Lower lobe of right lung (tissue), 2 donors: ENCODE measurements around the gene SPARCL1. TPM values are rescaled to one million over a fixed set of nuclear protein-coding genes. Genes with fewer than 3 reads are reported as not detected.

Experiments used
- ATAC-seq, 2 donors: fragments of 200-7000 bp; cut with Tn5 transposase; one replicate each; pipeline ENCODE4 v1.9.1; 2020 to 2022; ENCODE audit warnings: mild to moderate bottlenecking in 2 of 2, moderate library complexity in 2 of 2
- DNase-seq: peaks from one replicate; pipeline ENCODE4 v3.0.0-alpha.2; 2020
- H3K27ac ChIP-seq: fragments of 200-600 bp; one replicate; pipeline ENCODE4 v1.8.0; 2022
- H3K27me3 ChIP-seq: fragments of 200-600 bp; one replicate; pipeline ENCODE4 v1.8.0; 2022; ENCODE audit warnings: low read depth
- H3K36me3 ChIP-seq: fragments of 200-600 bp; one replicate; pipeline ENCODE4 v1.8.0; 2022; ENCODE audit warnings: mild to moderate bottlenecking
- H3K4me1 ChIP-seq: fragments of 200-600 bp; one replicate; pipeline ENCODE4 v1.8.0; 2022
- H3K4me3 ChIP-seq: fragments of 200-600 bp; one replicate; pipeline ENCODE4 v1.8.0; 2022; ENCODE audit warnings: mild to moderate bottlenecking
- H3K9me3 ChIP-seq: fragments of 200-600 bp; one replicate; pipeline ENCODE4 v1.8.0; 2022
- CTCF ChIP-seq: fragments of 200-600 bp; IDR thresholded peaks from one replicate; pipeline ENCODE4 v1.8.0; 2022; ENCODE audit warnings: antibody characterized with exemption, mild to moderate bottlenecking
- intact Hi-C: fragments of 100-400 bp; cut with DNase I; formaldehyde crosslinking; loops from one replicate; pipeline ENCODE4 v1.11.0; 2022
- total RNA-seq: library from RNA; stranded (reverse); fragmentation: NEBNext Ultra II Directional; extraction: Animal tissue kit (Norgen Biotek cat#: 25700); gene quantifications from one replicate; pipeline ENCODE4 v1.2.1, GENCODE V29; 2021
- donor health status: DM: no; HTN: yes; CAD: no; lungs with severe emphysema.

Gene SPARCL1
- total RNA-seq, 1 donor from 2014 or later, result 299 TPM

- Histone ChIP-seq H3K36me3 (no peaks in the 10 kb centered on the region), H3K27me3 (no peaks in the 10 kb centered on the region), H3K4me1 (no peaks in the 10 kb centered on the region), H3K9me3 (no peaks in the 10 kb centered on the region), H3K27ac (no peak overlapping the region), H3K4me3 (no peak overlapping the region)
- DNase-seq (no peak), ATAC-seq (no peak)
- TF ChIP-seq CTCF, result no peak
- intact Hi-C loops, result no loop called here
Measured at GRCh38 chr4:87570290-87570805, 41.2 kb upstream of the SPARCL1 start.

- ATAC-seq (no peak), DNase-seq (no peak)
- no peak overlapping the region for H3K4me3 ChIP-seq
- H3K9me3 ChIP-seq, result no peaks in the 10 kb centered on the region
- H3K36me3 ChIP-seq, result no peaks in the 10 kb centered on the region
- H3K4me1 ChIP-seq, result no peaks in the 10 kb centered on the region
- intact Hi-C loops, result no loop called here
- no peak overlapping the region for H3K27ac ChIP-seq
- no peak for TF ChIP-seq CTCF
- no peaks in the 10 kb centered on the region for H3K27me3 ChIP-seq
Measured at GRCh38 chr4:87567191-87567590, 38.0 kb upstream of the SPARCL1 start.

GRCh38 chr4:87566276-87566675 lies 37.1 kb upstream of the SPARCL1 start:
- DNase-seq (no peak), ATAC-seq (no peak)
- Histone ChIP-seq H3K4me1 (no peaks in the 10 kb centered on the region), H3K27ac (no peak overlapping the region), H3K4me3 (no peak overlapping the region), H3K27me3 (no peaks in the 10 kb centered on the region), H3K36me3 (no peaks in the 10 kb centered on the region), H3K9me3 (no peaks in the 10 kb centered on the region)
- intact Hi-C loops, result no loop called here
- no peak for TF ChIP-seq CTCF

GRCh38 chr4:87565746-87566145 lies 36.6 kb upstream of the SPARCL1 start:
- TF ChIP-seq CTCF, result no peak
- Histone ChIP-seq H3K27ac (no peak overlapping the region), H3K4me1 (no peaks in the 10 kb centered on the region), H3K36me3 (no peaks in the 10 kb centered on the region), H3K4me3 (no peak overlapping the region), H3K9me3 (no peaks in the 10 kb centered on the region), H3K27me3 (no peaks in the 10 kb centered on the region)
- ATAC-seq (no peak), DNase-seq (no peak)
- intact Hi-C loops, result no loop called here

GRCh38 chr4:87560802-87561201 lies 31.6 kb upstream of the SPARCL1 start:
- H3K4me1 ChIP-seq, result no peaks in the 10 kb centered on the region
- intact Hi-C loops, result no loop called here
- no peak overlapping the region for H3K4me3 ChIP-seq
- no peaks in the 10 kb centered on the region for H3K27me3 ChIP-seq
- DNase-seq (no peak), ATAC-seq (no peak)
- no peaks in the 10 kb centered on the region for H3K36me3 ChIP-seq
- TF ChIP-seq CTCF, result no peak
- H3K27ac ChIP-seq, result no peak overlapping the region
- no peaks in the 10 kb centered on the region for H3K9me3 ChIP-seq
